ENCODE data around the gene TIMP3.

GRCh38 chr22:32876516-32876915 is 75.0 kb downstream of the TIMP3 start:
- no peak for TF ChIP-seq CTCF (IDR thresholded peaks at IDR 0.05; ENCODE audit: poor library complexity)
- no peak for TF ChIP-seq EZH2phosphoT487 (IDR thresholded peaks at IDR 0.05; ENCODE audit: low read depth, severe bottlenecking, unreplicated experiment)
